Measurements from ENCODE around the gene MYO3B.

Gene MYO3B

DNA sequence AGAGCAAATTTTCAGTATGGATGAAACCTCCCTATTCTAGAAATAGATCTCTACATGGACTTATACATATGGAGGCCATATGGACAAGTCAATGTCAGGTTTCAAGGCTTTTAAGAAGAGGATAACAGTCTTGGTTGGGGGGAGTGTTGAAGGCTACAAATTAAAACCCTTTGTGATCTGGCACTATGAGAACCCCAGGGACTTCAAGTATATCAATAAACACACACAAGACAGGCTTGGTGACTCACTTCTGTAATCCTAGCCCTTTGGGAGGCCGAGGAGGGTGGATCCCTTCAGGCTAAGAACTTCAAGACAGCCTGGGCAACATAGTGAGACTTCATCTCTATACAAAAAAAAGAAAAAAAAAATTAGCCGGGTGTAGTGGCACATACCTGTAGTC is 410.0 kb downstream of the MYO3B start:
- TF ChIP-seq, protein P1, sequence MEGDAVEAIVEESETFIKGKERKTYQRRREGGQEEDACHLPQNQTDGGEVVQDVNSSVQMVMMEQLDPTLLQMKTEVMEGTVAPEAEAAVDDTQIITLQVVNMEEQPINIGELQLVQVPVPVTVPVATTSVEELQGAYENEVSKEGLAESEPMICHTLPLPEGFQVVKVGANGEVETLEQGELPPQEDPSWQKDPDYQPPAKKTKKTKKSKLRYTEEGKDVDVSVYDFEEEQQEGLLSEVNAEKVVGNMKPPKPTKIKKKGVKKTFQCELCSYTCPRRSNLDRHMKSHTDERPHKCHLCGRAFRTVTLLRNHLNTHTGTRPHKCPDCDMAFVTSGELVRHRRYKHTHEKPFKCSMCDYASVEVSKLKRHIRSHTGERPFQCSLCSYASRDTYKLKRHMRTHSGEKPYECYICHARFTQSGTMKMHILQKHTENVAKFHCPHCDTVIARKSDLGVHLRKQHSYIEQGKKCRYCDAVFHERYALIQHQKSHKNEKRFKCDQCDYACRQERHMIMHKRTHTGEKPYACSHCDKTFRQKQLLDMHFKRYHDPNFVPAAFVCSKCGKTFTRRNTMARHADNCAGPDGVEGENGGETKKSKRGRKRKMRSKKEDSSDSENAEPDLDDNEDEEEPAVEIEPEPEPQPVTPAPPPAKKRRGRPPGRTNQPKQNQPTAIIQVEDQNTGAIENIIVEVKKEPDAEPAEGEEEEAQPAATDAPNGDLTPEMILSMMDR (IDR thresholded peaks at IDR 0.05) = no peak

DNA sequence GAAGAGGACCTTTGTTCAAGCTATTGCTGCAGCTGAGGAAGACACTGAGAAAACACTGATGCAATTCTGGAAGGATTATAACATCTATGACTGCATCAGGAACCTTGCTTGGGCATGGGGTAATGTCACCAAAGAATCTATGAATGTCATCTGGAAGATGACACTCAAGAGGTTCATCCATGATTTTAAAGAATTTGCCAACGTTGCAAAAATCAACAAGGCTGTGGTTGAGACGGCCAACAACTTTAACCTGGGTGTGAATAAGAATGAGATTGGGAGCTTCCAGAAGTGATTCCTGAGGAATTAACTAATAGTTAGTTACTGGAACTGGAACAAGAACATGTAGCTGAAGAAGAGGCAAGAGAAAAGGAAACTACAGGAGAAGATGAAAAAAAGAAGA is 410.8 kb downstream of the MYO3B start:
- TF ChIP-seq, protein P1 (IDR thresholded peaks at IDR 0.05) = no peak

DNA sequence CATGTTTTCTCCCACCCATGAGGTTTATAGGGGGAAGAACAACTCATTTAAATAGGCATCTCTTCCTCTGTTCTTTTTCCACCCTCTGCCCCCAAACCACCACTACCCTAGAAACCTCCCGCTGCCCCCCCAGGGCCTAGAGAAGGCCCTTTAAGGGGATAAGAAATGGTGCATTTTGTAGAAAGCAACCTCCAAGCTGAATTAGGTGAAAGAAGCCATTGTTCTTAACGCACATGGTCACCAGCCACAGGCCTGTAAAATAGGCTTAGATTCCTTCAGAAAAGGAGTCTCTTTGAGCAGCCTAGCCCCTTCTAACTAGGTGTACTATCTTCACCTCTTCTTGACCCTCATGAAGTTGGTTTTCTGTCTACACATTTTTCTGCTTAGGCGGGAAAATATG is 418.6 kb downstream of the MYO3B start:
- TF ChIP-seq, protein P1 (IDR thresholded peaks at IDR 0.05) = no peak

DNA sequence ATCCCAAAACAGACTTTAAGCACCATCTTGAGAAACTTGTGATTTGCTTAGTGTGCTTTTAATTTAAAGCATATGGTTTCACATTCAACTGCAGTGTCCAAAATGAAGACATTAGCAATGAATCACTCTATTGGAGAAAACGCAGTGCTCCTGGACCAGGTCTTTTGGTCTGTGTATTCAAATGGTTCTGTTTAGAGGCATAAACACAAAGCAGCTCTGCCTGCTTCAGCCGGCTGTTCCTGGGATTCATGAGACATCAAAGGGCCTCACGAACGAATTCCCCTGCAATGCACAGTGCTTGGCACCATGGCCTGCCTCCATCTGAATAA is 420.1 kb downstream of the MYO3B start:
- TF ChIP-seq, protein P1 (IDR thresholded peaks at IDR 0.05) = no peak

DNA sequence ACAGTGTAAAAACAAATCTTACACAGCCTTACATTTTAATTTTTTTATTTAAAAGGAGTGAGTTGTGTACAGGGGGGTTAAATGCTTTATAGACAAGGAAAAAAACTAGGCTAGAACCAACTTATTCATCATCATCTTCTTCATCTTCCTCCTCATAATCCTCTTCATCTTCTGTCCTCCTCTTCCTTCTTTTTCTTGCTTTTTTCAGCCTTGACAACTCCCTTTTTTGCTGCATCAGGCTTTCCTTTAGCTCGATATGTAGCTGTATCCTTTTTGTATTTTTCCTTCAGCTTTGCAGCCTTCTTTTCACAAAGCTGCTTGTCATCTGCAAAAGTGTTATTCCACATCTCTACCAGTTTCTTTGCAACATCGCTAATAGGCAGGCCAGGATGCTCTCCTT is 423.5 kb downstream of the MYO3B start:
- TF ChIP-seq, protein P1 (IDR thresholded peaks at IDR 0.05) = no peak

DNA sequence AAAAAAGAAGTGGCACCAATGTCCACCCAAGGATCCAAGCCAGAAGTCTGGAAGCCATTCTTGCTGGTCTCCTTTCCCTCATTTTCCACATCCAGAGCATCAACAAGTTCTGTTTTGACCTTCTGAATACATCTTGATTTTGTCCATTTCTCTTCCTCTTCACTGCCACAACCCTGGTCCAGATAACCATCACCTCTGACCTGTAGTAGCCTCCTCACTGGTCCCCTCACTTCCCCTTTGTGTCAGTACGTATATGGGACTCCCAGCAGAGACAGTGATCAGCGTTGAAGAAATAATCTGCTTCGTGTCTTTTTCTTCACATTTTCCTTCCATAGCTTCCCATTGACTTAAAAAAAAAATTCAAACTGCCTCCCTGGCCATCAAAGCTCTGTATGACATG is 427.9 kb downstream of the MYO3B start:
- TF ChIP-seq, protein P1 (IDR thresholded peaks at IDR 0.05) = no peak

DNA sequence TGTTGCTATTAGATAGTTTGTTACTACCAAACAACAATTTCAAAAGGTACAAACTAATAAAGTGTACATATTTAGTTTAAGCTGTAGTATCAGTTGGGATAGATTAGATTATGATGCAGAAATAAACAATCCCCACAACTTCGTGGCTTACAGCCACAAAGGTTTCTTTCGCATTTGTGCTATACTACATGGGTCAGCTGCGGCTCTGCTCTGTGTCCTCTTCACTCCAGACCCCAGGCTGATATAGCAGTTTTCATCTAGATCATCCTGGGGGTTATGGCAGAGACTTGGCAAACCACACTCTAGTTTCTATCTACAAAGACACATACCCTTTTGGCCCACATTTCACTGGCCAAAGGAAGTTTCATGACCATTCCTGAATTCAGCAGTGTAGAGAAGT is 429.2 kb downstream of the MYO3B start:
- TF ChIP-seq, protein P1 (IDR thresholded peaks at IDR 0.05) = no peak

DNA sequence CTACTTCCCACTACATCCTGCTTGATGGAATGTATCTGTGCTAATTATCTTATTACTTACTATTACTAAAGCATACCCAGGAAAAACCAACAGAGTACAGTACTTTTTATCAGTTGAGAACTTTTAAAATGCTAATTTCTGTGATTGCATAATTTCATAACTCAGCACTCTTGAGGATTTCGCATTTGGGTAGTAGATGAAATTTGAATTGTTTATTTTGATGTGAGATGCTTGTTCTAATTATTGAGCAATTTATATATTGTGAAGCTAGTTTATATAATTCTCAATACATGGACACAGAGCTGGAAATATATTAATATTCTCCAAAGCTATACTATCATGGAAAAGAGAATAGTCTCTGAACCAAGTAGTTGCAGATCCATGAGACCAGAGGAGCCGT is 432.7 kb downstream of the MYO3B start:
- TF ChIP-seq, protein P1 (IDR thresholded peaks at IDR 0.05) = no peak
